H7 (cell line): ENCODE data around the gene PTPRN. TPM values are rescaled to one million over a fixed set of nuclear protein-coding genes. Genes with fewer than 3 reads are reported as not detected.
"Not testable (repeated sequence)": the region's sequence is repeated elsewhere in the genome, so short reads cannot be mapped to it uniquely, and the experiment has no call there.

Experiments used
- DNase-seq: peaks from one replicate; pipeline ENCODE4 v3.0.0; 2012
- H3K27me3 ChIP-seq: 2 replicates; pipeline ENCODE4 v1.6.0; 2011; ENCODE audit warnings: mild to moderate bottlenecking, low read length; ENCODE audit not compliant: control insufficient read depth, insufficient read depth
- H3K36me3 ChIP-seq: replicated peaks from 2 replicates; pipeline ENCODE4 v1.5.1; 2011; ENCODE audit warnings: low read length; ENCODE audit not compliant: control insufficient read depth, insufficient read depth
- H3K4me3 ChIP-seq: 2 replicates; pipeline ENCODE4 v1.5.1; 2011; ENCODE audit warnings: low read depth, mild to moderate bottlenecking, control low read depth, low read length, moderate library complexity; ENCODE audit not compliant: insufficient read depth
- total RNA-seq: library from RNA; depleted of rRNA; stranded (reverse); fragments of >200 nt; shearing (Covaris generic); gene quantifications from 2 replicates; pipeline ENCODE4 v1.2.3, GENCODE V29; 2014

Gene PTPRN
- total RNA-seq, 1 experiment from 2014 or later: 0.73 TPM

GRCh38 chr2:219274361-219274921 is 34.8 kb downstream of the PTPRN start:
- Histone ChIP-seq H3K36me3 (no peaks in the 10 kb centered on the region), H3K27me3 (no peaks in the 10 kb centered on the region; the same call in 1 of the 2 replicates), H3K4me3 (no peak overlapping the region)
- peak; percentile 76 for DNase-seq

GRCh38 chr2:219273937-219274336 is 35.3 kb downstream of the PTPRN start:
- H3K36me3 ChIP-seq: no peaks in the 10 kb centered on the region
- DNase-seq: no peak
- H3K27me3 ChIP-seq: peaks cover 2% of the 10 kb centered on the region; the same call in 1 of the 2 replicates
- H3K4me3 ChIP-seq: no peak overlapping the region

- Histone ChIP-seq H3K36me3 (no peaks in the 10 kb centered on the region), H3K27me3 (peaks cover 2% of the 10 kb centered on the region; the same call in 1 of the 2 replicates), H3K4me3 (no peak overlapping the region)
- DNase-seq: no peak
Measured at GRCh38 chr2:219272995-219273394, 36.2 kb downstream of the PTPRN start.

GRCh38 chr2:219272356-219272755 is 36.8 kb downstream of the PTPRN start:
- no peak for DNase-seq
- Histone ChIP-seq H3K4me3 (no peak overlapping the region), H3K27me3 (peaks cover 2% of the 10 kb centered on the region; the same call in 1 of the 2 replicates), H3K36me3 (no peaks in the 10 kb centered on the region)

GRCh38 chr2:219271021-219271420 is 38.2 kb downstream of the PTPRN start:
- no peak for DNase-seq
- no peak overlapping the region for H3K4me3 ChIP-seq
- no peaks in the 10 kb centered on the region for H3K36me3 ChIP-seq
- peaks cover 2% of the 10 kb centered on the region; the same call in 1 of the 2 replicates for H3K27me3 ChIP-seq

GRCh38 chr2:219270055-219270372 is 39.2 kb downstream of the PTPRN start:
- DNase-seq: no peak
- Histone ChIP-seq H3K36me3 (no peaks in the 10 kb centered on the region), H3K4me3 (no peak overlapping the region), H3K27me3 (peaks cover 2% of the 10 kb centered on the region; the same call in 1 of the 2 replicates)

GRCh38 chr2:219269362-219270054 is 39.7 kb downstream of the PTPRN start:
- no peak for DNase-seq
- Histone ChIP-seq H3K27me3 (peaks cover 2% of the 10 kb centered on the region; the same call in 1 of the 2 replicates), H3K4me3 (no peak overlapping the region), H3K36me3 (no peaks in the 10 kb centered on the region)

- H3K27me3 ChIP-seq: peaks cover 2% of the 10 kb centered on the region; the same call in 1 of the 2 replicates
- H3K4me3 ChIP-seq: no peak overlapping the region
- no peaks in the 10 kb centered on the region for H3K36me3 ChIP-seq
- DNase-seq: no peak
Measured at GRCh38 chr2:219268294-219268693, 40.9 kb downstream of the PTPRN start.

GRCh38 chr2:219266886-219267285 is 42.3 kb downstream of the PTPRN start:
- Histone ChIP-seq H3K27me3 (peaks cover 2% of the 10 kb centered on the region; the same call in 1 of the 2 replicates), H3K4me3 (no peak overlapping the region), H3K36me3 (no peaks in the 10 kb centered on the region)
- peak; percentile 4 for DNase-seq

- no peak for DNase-seq
- peaks cover 4% of the 10 kb centered on the region; the same call in 1 of the 2 replicates for H3K27me3 ChIP-seq
- H3K36me3 ChIP-seq: no peaks in the 10 kb centered on the region
- no peak overlapping the region for H3K4me3 ChIP-seq
Measured at GRCh38 chr2:219266232-219266631, 43.0 kb downstream of the PTPRN start.

- H3K4me3 ChIP-seq: no peak overlapping the region
- peaks cover 10% of the 10 kb centered on the region for H3K27me3 ChIP-seq
- DNase-seq: no peak
- no peaks in the 10 kb centered on the region for H3K36me3 ChIP-seq
Measured at GRCh38 chr2:219261024-219261855, 48.0 kb downstream of the PTPRN start.

- not testable (repeated sequence) for DNase-seq, H3K4me3 ChIP-seq, H3K36me3 ChIP-seq
- H3K27me3 ChIP-seq: peaks cover 33% of the 10 kb centered on the region
Measured at GRCh38 chr2:219258942-219259341, 50.3 kb downstream of the PTPRN start.

GRCh38 chr2:219254590-219255201 is 54.5 kb downstream of the PTPRN start:
- peaks cover 47% of the 10 kb centered on the region for H3K27me3 ChIP-seq
- H3K4me3 ChIP-seq: peak overlapping the region; percentile 43; the same call in 1 of the 2 replicates
- DNase-seq: peak; percentile 43
- H3K36me3 ChIP-seq: peaks cover 1% of the 10 kb centered on the region

- peak within 1 kb of the TSS; percentile 43 for H3K4me3 ChIP-seq
- H3K27me3 ChIP-seq: peaks cover 46% of the 10 kb centered on the region
- peaks cover 2% of the 10 kb centered on the region for H3K36me3 ChIP-seq
- peak; percentile 100 for DNase-seq
Measured at GRCh38 chr2:219253753-219254589, 55.2 kb downstream of the PTPRN start, which contains the start of gene TUBA4A. TSS of gene TUBA4A (minus strand) at chr2:219253918. CDS start at chr2:219253858, 60 bp downstream.
